Superior temporal gyrus (tissue), 1 donor: ENCODE data around the gene SPON2.

Source experiments
- DNase-seq: peaks from one replicate; pipeline ENCODE4 v3.0.0-alpha.2; 2016; ENCODE audit errors: extremely low spot score

SPON2 gene

GRCh38 chr4:1208970-1209704, 36.8 kb upstream of the SPON2 start:
- no peak for DNase-seq

GRCh38 chr4:1208266-1208961, 36.0 kb upstream of the SPON2 start:
- no peak for DNase-seq

DNA sequence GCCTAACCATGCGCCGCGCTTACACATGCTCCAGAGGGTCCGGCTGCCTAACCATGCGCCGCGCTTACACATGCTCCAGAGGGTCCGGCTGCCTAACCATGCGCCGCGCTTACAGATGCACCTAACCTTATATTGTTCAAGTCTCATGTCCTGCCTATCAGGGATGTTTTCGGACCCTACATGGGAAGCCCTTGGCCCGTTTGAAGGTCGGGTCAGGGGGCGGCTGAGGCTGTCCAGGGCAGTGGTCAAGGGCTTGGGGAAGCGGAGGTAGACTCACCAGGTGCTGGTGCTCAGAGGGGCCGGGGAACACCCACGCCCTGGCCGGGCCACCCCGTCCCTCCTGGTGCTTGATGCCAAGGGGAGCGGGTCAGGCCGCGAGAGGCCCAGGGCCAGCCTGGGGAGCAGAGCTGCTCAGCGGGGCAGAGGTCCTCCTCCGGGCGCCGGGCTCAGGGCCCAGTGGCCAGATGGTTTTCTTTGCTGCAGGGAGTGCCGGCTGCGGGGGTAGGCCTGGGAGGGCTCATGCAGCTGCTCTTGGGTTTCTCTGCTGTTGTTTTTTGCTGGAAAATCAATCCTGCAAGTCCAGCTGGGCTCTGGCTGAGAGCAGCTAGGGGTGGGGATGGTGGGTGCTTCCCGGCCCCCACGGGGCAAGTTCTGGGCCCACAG, 35.4 kb upstream of the SPON2 start:
- DNase-seq, result peak; percentile 72

- no peak for DNase-seq
Measured at GRCh38 chr4:1207157-1207470, 34.7 kb upstream of the SPON2 start.

- DNase-seq, result no peak
Measured at GRCh38 chr4:1206299-1207156, 34.1 kb upstream of the SPON2 start.

GRCh38 chr4:1205586-1206298, 33.4 kb upstream of the SPON2 start:
- DNase-seq, result no peak

- DNase-seq, result no peak
Measured at GRCh38 chr4:1204828-1205585, 32.6 kb upstream of the SPON2 start.

DNA sequence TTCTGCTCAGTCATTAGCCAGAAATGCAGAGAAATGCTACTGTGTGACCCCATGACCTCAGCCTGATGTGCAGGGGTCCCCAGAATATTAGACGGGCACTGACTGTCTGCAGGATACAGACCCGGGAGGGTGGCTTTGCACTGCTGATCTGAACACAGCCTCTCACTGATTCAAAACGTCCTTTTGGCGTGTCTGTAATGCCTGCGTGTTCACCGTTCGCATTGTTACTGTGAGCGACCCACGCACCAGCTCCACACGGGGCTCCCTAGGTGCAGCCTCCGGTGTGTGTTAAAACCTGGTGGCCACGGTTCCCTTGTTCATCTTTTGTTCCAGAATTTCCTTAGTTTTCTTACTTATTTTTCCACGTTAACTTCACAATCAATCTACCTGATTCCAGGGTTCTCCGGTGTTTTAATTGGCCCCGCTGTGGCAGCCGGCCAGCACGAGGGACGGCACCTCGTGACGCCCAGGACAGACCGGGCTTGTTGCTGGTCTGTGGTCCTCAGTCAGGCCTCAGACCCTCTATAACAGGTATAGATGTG, 32.0 kb upstream of the SPON2 start:
- DNase-seq, result no peak

DNA sequence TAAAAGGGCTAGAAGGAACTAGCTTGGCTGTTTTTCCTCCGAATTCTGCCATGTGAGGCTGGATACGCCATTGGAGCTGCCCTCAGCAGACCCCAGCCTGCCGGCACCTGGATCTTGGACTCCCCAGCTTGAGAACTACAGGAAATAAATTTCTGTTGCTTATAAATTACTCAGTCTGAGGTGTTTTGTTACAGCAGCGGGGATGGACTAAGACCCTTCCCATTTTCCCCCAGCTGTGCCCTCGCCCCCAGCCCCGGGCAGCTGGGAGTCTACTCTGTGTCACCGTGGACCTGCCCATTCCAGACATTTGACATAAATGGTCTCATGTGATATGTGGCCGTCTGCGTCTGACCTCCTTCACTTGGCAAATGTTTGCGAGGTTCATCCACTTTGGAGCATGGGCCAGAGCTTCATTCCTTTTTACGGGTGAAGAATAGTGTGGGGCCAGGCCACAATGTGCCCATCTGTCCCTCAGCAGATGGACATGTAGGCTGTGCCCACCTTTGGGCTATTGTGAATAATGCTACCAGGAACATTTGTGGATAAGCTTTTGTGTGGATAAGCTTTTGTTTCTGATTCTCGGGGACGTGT, 30.7 kb upstream of the SPON2 start:
- no peak for DNase-seq

DNA sequence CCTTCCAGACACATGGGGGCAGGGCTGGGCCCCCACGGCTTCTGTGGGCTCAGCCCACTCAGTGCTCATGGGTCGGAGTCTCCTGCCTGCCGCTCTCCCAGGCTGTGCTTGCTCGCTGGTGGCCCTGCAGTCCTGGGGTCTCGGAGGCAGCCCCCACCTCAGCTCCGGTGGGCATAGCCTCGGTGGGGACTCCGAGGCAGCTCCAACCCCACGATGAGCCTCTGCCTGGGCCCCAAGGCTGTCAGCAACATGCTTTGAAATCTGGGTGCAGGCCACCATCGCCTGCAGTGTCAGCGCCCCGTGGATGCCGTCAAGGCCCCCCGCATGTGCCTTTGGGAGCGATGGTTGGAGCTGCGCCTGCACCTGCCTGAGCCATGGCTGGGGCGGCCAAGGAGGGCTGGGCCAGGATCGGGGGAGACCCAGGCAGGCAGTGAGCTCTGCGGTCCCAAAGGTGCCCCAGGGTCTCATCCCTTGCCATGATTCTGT, 30.2 kb upstream of the SPON2 start:
- no peak for DNase-seq

DNA sequence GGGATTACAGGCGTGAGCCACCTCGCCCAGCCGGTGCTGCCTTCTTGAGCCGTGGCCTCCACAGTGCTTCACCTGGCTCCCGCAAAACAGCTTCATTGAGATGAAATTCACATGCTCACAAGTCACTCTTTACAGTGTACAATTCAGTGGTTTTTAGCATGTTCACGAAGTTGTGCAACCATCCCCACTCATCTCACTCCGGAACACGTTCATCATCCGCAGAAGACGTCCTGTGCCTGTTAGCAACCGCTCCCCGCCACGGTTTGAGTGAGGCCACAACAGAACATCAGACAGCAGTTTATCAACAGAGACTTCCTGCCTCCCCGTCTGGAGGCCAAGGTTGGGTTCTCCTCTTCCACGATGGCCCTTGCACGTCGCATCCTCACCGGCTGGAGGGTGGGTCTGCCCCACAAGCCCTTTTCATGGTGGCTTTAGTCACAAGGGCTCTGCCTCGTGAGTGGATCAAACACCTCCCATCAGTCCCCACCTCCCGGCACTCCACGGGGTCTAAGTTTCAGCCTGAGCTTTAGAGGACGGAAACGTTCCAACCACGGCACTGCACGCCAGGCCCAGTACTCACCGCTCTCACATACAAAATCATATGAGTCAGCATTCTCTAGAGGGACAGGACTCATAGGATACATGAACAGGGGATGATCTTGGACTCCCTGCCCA, 29.6 kb upstream of the SPON2 start:
- no peak for DNase-seq

DNA sequence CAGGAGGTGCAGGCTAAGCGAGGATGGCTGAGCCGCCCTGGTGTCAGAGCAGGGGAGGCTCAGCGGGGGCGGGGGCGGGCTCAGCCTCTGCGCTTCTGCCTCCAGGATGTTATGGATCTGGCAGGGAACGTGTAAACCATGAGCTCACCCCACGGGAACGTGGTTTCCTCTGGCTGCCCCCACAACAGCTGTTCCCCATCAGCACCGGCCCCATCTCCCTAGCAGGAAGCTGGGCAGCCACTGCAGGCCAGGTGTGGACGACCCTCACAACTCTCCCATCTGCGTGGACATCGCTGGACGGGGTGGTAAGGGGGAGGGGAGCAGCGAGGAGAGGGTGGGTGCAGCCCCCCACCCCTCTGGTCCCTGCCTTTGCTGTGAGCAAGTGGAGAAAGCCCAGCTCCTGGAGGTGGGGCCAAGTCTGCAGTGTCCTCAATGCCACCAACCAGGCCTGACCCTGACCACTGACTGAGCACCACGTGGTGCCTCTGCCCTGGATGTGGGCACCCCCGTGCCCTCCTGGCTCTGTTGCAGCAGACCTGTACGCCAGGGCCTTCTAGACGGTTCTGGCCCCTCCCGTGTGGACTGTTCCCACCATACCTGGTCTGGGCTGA, 28.1 kb upstream of the SPON2 start:
- no peak for DNase-seq

- DNase-seq, result no peak
Measured at GRCh38 chr4:1199556-1200331, 27.4 kb upstream of the SPON2 start.

DNA sequence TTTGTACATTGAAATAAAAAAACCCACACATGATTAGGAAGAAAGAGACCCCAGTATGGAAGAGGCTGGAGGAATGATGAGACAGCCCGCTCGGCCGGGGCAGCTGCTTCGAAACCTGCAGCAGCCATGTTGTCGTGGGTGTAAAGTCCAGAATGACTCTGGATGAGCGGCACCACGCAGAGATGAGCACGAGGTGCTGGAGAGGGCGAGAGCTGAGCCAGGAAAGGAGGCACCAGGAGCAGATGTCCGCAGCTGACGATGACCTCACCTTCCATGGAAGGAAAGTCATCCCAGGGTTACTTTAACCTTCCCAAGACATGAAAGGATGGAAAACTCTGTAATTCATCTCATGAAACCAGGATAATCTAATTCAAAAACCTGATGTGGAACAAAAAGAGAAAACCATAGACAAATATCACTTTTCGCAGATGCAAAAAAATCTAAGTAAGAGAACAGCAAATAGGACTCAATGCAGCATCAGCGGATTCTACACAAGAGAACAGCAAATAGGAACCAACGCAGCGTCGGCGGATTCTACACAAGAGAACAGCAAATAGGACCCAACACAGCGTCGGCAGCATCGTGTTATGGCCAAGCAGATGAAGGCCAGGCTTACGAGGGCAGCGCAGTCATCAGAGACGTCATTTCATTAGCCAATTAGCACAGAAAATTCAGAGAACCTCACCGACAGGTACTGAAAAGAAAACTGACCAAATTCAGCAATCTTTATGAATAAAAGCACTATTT, 25.9 kb upstream of the SPON2 start:
- DNase-seq, result no peak

GRCh38 chr4:1196421-1197183, 24.2 kb upstream of the SPON2 start:
- DNase-seq, result no peak

GRCh38 chr4:1195891-1196401, 23.6 kb upstream of the SPON2 start:
- DNase-seq, result no peak
